Measurements from ENCODE around the gene SYCP1.

DNA sequence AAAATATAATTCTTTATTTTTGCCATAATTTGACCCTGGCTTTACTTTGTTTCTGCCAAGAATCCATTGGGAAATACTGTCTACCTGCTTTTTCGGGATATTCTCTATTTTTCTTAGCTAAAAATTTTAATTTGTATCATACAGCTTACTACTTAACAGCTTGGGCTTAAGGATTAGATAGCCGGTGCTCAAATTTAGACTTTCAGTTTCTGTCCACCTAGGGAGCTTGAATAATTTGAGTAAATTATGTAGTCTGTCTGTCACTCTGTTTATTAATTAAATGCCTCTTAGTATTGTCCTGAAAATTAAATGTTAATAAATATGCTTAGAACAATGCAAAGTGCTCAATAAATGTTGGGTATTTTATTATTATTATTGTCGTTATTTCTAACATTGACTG, 6.7 kb downstream of the SYCP1 start:
- TF ChIP-seq YY1 (IDR thresholded peaks at IDR 0.05; ENCODE audit: insufficient read depth, insufficient read length), result no peak
- no peak for TF ChIP-seq SUZ12 (IDR thresholded peaks at IDR 0.05; ENCODE audit: extremely low read depth, insufficient read depth, insufficient read length)
